Hepatocyte (in vitro differentiated cells): ENCODE results near the gene SRRM4. TPM values are rescaled to one million over a fixed set of nuclear protein-coding genes. Genes with fewer than 3 reads are reported as not detected.

Experiments used
- DNase-seq: peaks from one replicate; pipeline ENCODE4 v3.0.0-alpha.2; 2016; ENCODE audit warnings: low spot score
- H2AFZ ChIP-seq: fragments of 200-600 bp; sonication (generic); 2 replicates; pipeline ENCODE4 v1.6.0; 2016; ENCODE audit warnings: antibody characterized with exemption, mild to moderate bottlenecking
- H3K27ac ChIP-seq: fragments of 200-600 bp; sonication (generic); 2 replicates; pipeline ENCODE4 v1.5.1; 2016; ENCODE audit warnings: mild to moderate bottlenecking
- H3K27me3 ChIP-seq: fragments of 200-600 bp; sonication (generic); 2 replicates; pipeline ENCODE4 v1.6.1; 2016
- H3K36me3 ChIP-seq: fragments of 200-600 bp; sonication (generic); replicated peaks from 2 replicates; pipeline ENCODE4 v1.5.1; 2016; ENCODE audit warnings: low read depth; ENCODE audit not compliant: insufficient read depth
- H3K4me1 ChIP-seq: fragments of 200-600 bp; sonication (generic); 2 replicates; pipeline ENCODE4 v1.5.1; 2016; ENCODE audit warnings: mild to moderate bottlenecking, moderate library complexity; ENCODE audit not compliant: insufficient read depth
- H3K4me2 ChIP-seq: fragments of 200-600 bp; sonication (generic); 2 replicates; pipeline ENCODE4 v1.6.0; 2016
- H3K4me3 ChIP-seq: fragments of 200-600 bp; sonication (generic); 2 replicates; pipeline ENCODE4 v1.5.1; 2016; ENCODE audit warnings: mild to moderate bottlenecking
- H3K79me2 ChIP-seq: fragments of 200-600 bp; sonication (generic); 2 replicates; pipeline ENCODE4 v1.6.0; 2017; ENCODE audit warnings: mild to moderate bottlenecking
- H3K9me2 ChIP-seq: fragments of 200-600 bp; sonication (generic); replicated peaks from 2 replicates; pipeline ENCODE4 v1.6.0; 2017; ENCODE audit warnings: mild to moderate bottlenecking; ENCODE audit not compliant: insufficient read depth
- H3K9me3 ChIP-seq: fragments of 200-600 bp; sonication (generic); 2 replicates; pipeline ENCODE4 v1.5.1; 2016; ENCODE audit warnings: low read depth, mild to moderate bottlenecking
- H4K20me1 ChIP-seq: fragments of 200-600 bp; sonication (generic); 2 replicates; pipeline ENCODE4 v1.6.0; 2016; ENCODE audit warnings: mild to moderate bottlenecking; ENCODE audit not compliant: insufficient read depth, poor library complexity, severe bottlenecking
- CTCF ChIP-seq: fragments of 200-600 bp; sonication (generic); IDR thresholded peaks from 2 replicates; pipeline ENCODE4 v1.5.1; 2016; ENCODE audit warnings: antibody characterized with exemption, mild to moderate bottlenecking; ENCODE audit not compliant: poor library complexity
- EZH2 ChIP-seq: fragments of 200-600 bp; sonication (generic); IDR thresholded peaks from 2 replicates; pipeline ENCODE4 v1.6.1; 2016; ENCODE audit warnings: antibody characterized with exemption, mild to moderate bottlenecking, borderline replicate concordance
- EZH2phosphoT487 ChIP-seq: fragments of 200-600 bp; sonication (generic); IDR thresholded peaks from one replicate; pipeline ENCODE4 v1.6.1; 2018; ENCODE audit warnings: antibody characterized with exemption, mild to moderate bottlenecking, low read depth, moderate library complexity; ENCODE audit not compliant: unreplicated experiment, severe bottlenecking
- WGBS: methylation state at CpG from one replicate; pipeline ENCODE4 v1.1.6; 2016; ENCODE audit warnings: low lambda C conversion rate; ENCODE audit errors: missing lambda C conversion rate; 5-methylcytosine and 5-hydroxymethylcytosine counted together
- polyA plus RNA-seq: library from polyadenylated mRNA; unstranded; fragments of >200 nt; fragmentation: Nextera tagmentation; extraction: Ambion mirVana; gene quantifications from 2 replicates; pipeline ENCODE4 v1.2.1, GENCODE V29; 2016
- total RNA-seq: library from RNA; depleted of rRNA; stranded (reverse); fragments of >200 nt; gene quantifications from 2 replicates; pipeline ENCODE4 v1.2.3, GENCODE V29; 2014

Gene SRRM4
- total and polyA plus RNA-seq, 2 experiments from 2014 or later = 0.03 to 0.05 TPM

GRCh38 chr12:119139448-119139847 is 158.1 kb downstream of the SRRM4 start:
- Histone ChIP-seq H4K20me1 (no peaks in the 10 kb centered on the region), H3K4me3 (no peak overlapping the region), H3K36me3 (no peaks in the 10 kb centered on the region), H3K27me3 (no peaks in the 10 kb centered on the region), H3K4me2 (no peak overlapping the region), H3K27ac (no peak overlapping the region), H3K79me2 (no peaks in the 10 kb centered on the region), H3K4me1 (no peaks in the 10 kb centered on the region), H3K9me2 (no peaks in the 10 kb centered on the region), H3K9me3 (no peaks in the 10 kb centered on the region), H2AFZ (no peak overlapping the region)
- 79% methylated on average over 2 of the region's 2 CpGs for WGBS
- no peak for DNase-seq
- no peak for TF ChIP-seq EZH2phosphoT487
- TF ChIP-seq EZH2 = no peak
- TF ChIP-seq CTCF = no peak

GRCh38 chr12:119145367-119145766 is 164.0 kb downstream of the SRRM4 start:
- Histone ChIP-seq H3K27me3 (no peaks in the 10 kb centered on the region), H3K4me2 (no peak overlapping the region)
- 68% methylated on average over 13 of the region's 13 CpGs for WGBS

GRCh38 chr12:119147847-119148448 is 166.6 kb downstream of the SRRM4 start:
- no peaks in the 10 kb centered on the region for H3K9me3 ChIP-seq
- no peak overlapping the region for H2AFZ ChIP-seq
- H3K9me2 ChIP-seq = no peaks in the 10 kb centered on the region
- no peak for DNase-seq
- H3K4me3 ChIP-seq = no peak overlapping the region
- no peaks in the 10 kb centered on the region for H3K79me2 ChIP-seq
- no peaks in the 10 kb centered on the region for H3K27me3 ChIP-seq
- H4K20me1 ChIP-seq = no peaks in the 10 kb centered on the region
- TF ChIP-seq EZH2 (no peak), EZH2phosphoT487 (no peak), CTCF (no peak)
- no peak overlapping the region for H3K4me2 ChIP-seq
- H3K27ac ChIP-seq = no peak overlapping the region
- no peaks in the 10 kb centered on the region for H3K4me1 ChIP-seq
- H3K36me3 ChIP-seq = no peaks in the 10 kb centered on the region
- 71% methylated on average over 2 of the region's 2 CpGs for WGBS

More at GRCh38 chr12:119145367-119145766, 164.0 kb downstream of the SRRM4 start:
- Histone ChIP-seq H2AFZ (no peak overlapping the region), H3K79me2 (no peaks in the 10 kb centered on the region), H4K20me1 (no peaks in the 10 kb centered on the region), H3K9me3 (no peaks in the 10 kb centered on the region), H3K36me3 (no peaks in the 10 kb centered on the region), H3K4me3 (no peak overlapping the region), H3K9me2 (no peaks in the 10 kb centered on the region), H3K27ac (no peak overlapping the region), H3K4me1 (no peaks in the 10 kb centered on the region)
- no peak for TF ChIP-seq CTCF
- no peak for TF ChIP-seq EZH2phosphoT487
- no peak for TF ChIP-seq EZH2
- no peak for DNase-seq

GRCh38 chr12:119149270-119149669 is 167.9 kb downstream of the SRRM4 start:
- no peaks in the 10 kb centered on the region for H3K9me2 ChIP-seq
- H3K27me3 ChIP-seq = no peaks in the 10 kb centered on the region
- WGBS = 94% methylated on average over 7 of the region's 7 CpGs
- DNase-seq = no peak
- TF ChIP-seq EZH2phosphoT487 = no peak
- no peak for TF ChIP-seq EZH2
- no peak for TF ChIP-seq CTCF
- H3K4me3 ChIP-seq = no peak overlapping the region
- H2AFZ ChIP-seq = no peak overlapping the region
- no peaks in the 10 kb centered on the region for H4K20me1 ChIP-seq
- H3K27ac ChIP-seq = no peak overlapping the region
- H3K4me1 ChIP-seq = peaks cover 4% of the 10 kb centered on the region
- no peak overlapping the region for H3K4me2 ChIP-seq
- H3K9me3 ChIP-seq = no peaks in the 10 kb centered on the region
- no peaks in the 10 kb centered on the region for H3K36me3 ChIP-seq
- no peaks in the 10 kb centered on the region for H3K79me2 ChIP-seq
